HepG2 (cell line): ENCODE measurements around the gene GRAP. TPM values are rescaled to one million over a fixed set of nuclear protein-coding genes. Genes with fewer than 3 reads are reported as not detected.

Experiments
- ATF6 ChIP-seq: sonication (generic); formaldehyde crosslinking; conservative IDR thresholded peaks from 2 replicates; pipeline ENCODE4 v1.4.0; 2020; ENCODE audit warnings: missing genetic modification reagents
- CREB3 ChIP-seq: sonication (generic); formaldehyde crosslinking; IDR thresholded peaks from 2 replicates; pipeline ENCODE4 v1.5.0; 2020; ENCODE audit warnings: missing genetic modification reagents
- FOSL2 ChIP-seq: sonication (generic); formaldehyde crosslinking; IDR thresholded peaks from 2 replicates; pipeline ENCODE4 v1.4.0; 2020; ENCODE audit warnings: missing genetic modification reagents
- HNF1A ChIP-seq, 2 experiments: sonication (generic) in 1 of 2; formaldehyde crosslinking in 1 of 2; IDR thresholded peaks; 2 replicates each; pipeline versions ENCODE4 v1.4.0 to v1.6.1; 2016 to 2020; ENCODE audit warnings: borderline replicate concordance in 1 of 2, low read depth in 1 of 2, mild to moderate bottlenecking in 1 of 2, missing genetic modification reagents in 1 of 2
- MEIS1 ChIP-seq: sonication (generic); formaldehyde crosslinking; IDR thresholded peaks from 2 replicates; pipeline ENCODE4 v1.9.0; 2021; ENCODE audit warnings: mild to moderate bottlenecking, missing genetic modification reagents, moderate library complexity, borderline replicate concordance
- NFE2L2 ChIP-seq: fragments of 150-350 bp; IDR thresholded peaks from 2 replicates; pipeline ENCODE4 v1.6.1; 2014; ENCODE audit warnings: low read length
- SRSF4 ChIP-seq: fragments of 200-400 bp; formaldehyde crosslinking; IDR thresholded peaks from one replicate; pipeline ENCODE4 v1.6.1; 2018; ENCODE audit warnings: mild to moderate bottlenecking, low read depth, low read length, moderate library complexity; ENCODE audit not compliant: poor library complexity, severe bottlenecking
- ZNF234 ChIP-seq: sonication (generic); formaldehyde crosslinking; conservative IDR thresholded peaks from 2 replicates; pipeline ENCODE4 v1.5.1; 2020; ENCODE audit warnings: mild to moderate bottlenecking, missing genetic modification reagents
- ZNF280B ChIP-seq: sonication (generic); formaldehyde crosslinking; IDR thresholded peaks from 2 replicates; pipeline ENCODE4 v1.5.0; 2020; ENCODE audit warnings: missing genetic modification reagents, mild to moderate bottlenecking, borderline replicate concordance
- ZNF367 ChIP-seq: sonication (generic); formaldehyde crosslinking; IDR thresholded peaks from 2 replicates; pipeline ENCODE4 v1.4.0; 2020; ENCODE audit warnings: missing genetic modification reagents, borderline replicate concordance
- ZNF724P ChIP-seq: sonication (generic); formaldehyde crosslinking; IDR thresholded peaks from 2 replicates; pipeline ENCODE4 v1.8.0; 2022; ENCODE audit warnings: missing genetic modification reagents, borderline replicate concordance
- ZNF772 ChIP-seq: sonication (generic); formaldehyde crosslinking; IDR thresholded peaks from 2 replicates; pipeline ENCODE4 v1.5.0; 2020; ENCODE audit warnings: mild to moderate bottlenecking, missing genetic modification reagents
- ZNF800 ChIP-seq: sonication (generic); formaldehyde crosslinking; IDR thresholded peaks from 2 replicates; pipeline ENCODE4 v1.4.0; 2020; ENCODE audit warnings: missing genetic modification reagents
- ZNF878 ChIP-seq: sonication (generic); formaldehyde crosslinking; IDR thresholded peaks from 2 replicates; pipeline ENCODE4 v1.8.1; 2023; ENCODE audit warnings: mild to moderate bottlenecking, missing genetic modification reagents, moderate library complexity
- polyA plus RNA-seq, 8 experiments: library from polyadenylated mRNA; depleted of rRNA in 3 of 8; stranded (reverse) in 7 of 8; unstranded in 1 of 8; fragments of >200 nt; fragmentation: Illumina TruSeq in 4 of 8; extraction: Trizol in 4 of 8; gene quantifications; 2 replicates each; pipeline versions ENCODE4 v1.2.1 to v1.2.3, GENCODE V29; 2011 to 2016; ENCODE audit warnings: low read depth in 4 of 8, missing spikeins in 1 of 8, mixed read lengths in 1 of 8; ENCODE audit not compliant: insufficient read depth in 1 of 8
- total RNA-seq, 5 experiments: library from RNA; depleted of rRNA; stranded (reverse); fragments of >200 nt; fragmentation: Illumina TruSeq; extraction: Trizol; gene quantifications; 2 replicates each; pipeline ENCODE4 v1.2.3, GENCODE V29; 2016; ENCODE audit warnings: low read depth in 1 of 5

GRAP gene
- total and polyA plus RNA-seq, 2 of the 13 experiments (the other 11 are each of a cell fraction or from before 2014, with no cell fraction given): 0.77 to 1.7 TPM

- no peak for TF ChIP-seq ATF6 (CRISPR knock-in tag)
- no peak for TF ChIP-seq ZNF280B
- TF ChIP-seq ZNF234: no peak
- no peak for TF ChIP-seq ZNF772
- TF ChIP-seq NFE2L2: no peak
- TF ChIP-seq ZNF800: no peak
- TF ChIP-seq FOSL2: peak; percentile 94
- no peak for TF ChIP-seq ZNF878 (CRISPR knock-in tag)
- no peak for TF ChIP-seq ZNF367 (CRISPR knock-in tag)
- no peak for TF ChIP-seq SRSF4
- TF ChIP-seq HNF1A (IDR thresholded peaks at IDR 0.05; ENCODE audit: low read depth): no peak
- no peak for TF ChIP-seq HNF1A (CRISPR knock-in tag; IDR thresholded peaks at IDR 0.05; ENCODE audit: borderline replicate concordance)
- no peak for TF ChIP-seq CREB3 (CRISPR knock-in tag)
- TF ChIP-seq MEIS1 (CRISPR knock-in tag): peak; percentile 64; the same call in 1 of the 2 replicates
- TF ChIP-seq ZNF724P (CRISPR knock-in tag): no peak
Measured at GRCh38 chr17:19004421-19005136, 42.2 kb downstream of the GRAP start, which contains the start of gene FAM83G (continued).
